HEK293 (cell line): ENCODE data around the gene PPFIA2.

Source experiments
- CTCF ChIA-PET: fragments of 350-600 bp; formaldehyde crosslinking; extraction: SDS; loops from one replicate; lab custom pipeline; 2021; ENCODE audit warnings: antibody characterized with exemption; lab: Yijun Ruan, JAX
- POLR2A ChIA-PET: fragments of 300-600 bp; formaldehyde crosslinking; extraction: SDS; loops from one replicate; lab custom pipeline; 2020; ENCODE audit warnings: antibody characterized with exemption, inconsistent platforms; lab: Yijun Ruan, JAX
- H3K27ac ChIP-seq: fragments of 200-500 bp; sonication (Bioruptor generic); 2 replicates; pipeline ENCODE4 v1.5.1; 2014; ENCODE audit warnings: low read depth, low read length, control low read depth, inconsistent platforms; ENCODE audit errors: extremely low read depth
- H3K36me3 ChIP-seq, 2 experiments: fragments of 200-500 bp in 1 of 2; sonication (Bioruptor generic) in 1 of 2; 1 replicate in 1 of 2; 2 replicates in 1 of 2; pipeline ENCODE4 v1.5.1; 2014 to 2017; ENCODE audit warnings: inconsistent platforms in 2 of 2, low read length in 2 of 2; ENCODE audit not compliant: control insufficient read depth in 2 of 2, insufficient read depth in 1 of 2
- H3K4me1 ChIP-seq: fragments of 200-500 bp; sonication (Bioruptor generic); 2 replicates; pipeline ENCODE4 v1.5.1; 2014; ENCODE audit warnings: mild to moderate bottlenecking, low read length, inconsistent platforms; ENCODE audit not compliant: control insufficient read depth, insufficient read depth
- H3K4me3 ChIP-seq: 2 replicates; pipeline ENCODE4 v1.5.1; 2011; ENCODE audit warnings: low read depth, mild to moderate bottlenecking, control low read depth, low read length, moderate library complexity
- H3K9me3 ChIP-seq: fragments of 200-500 bp; sonication (Bioruptor generic); 2 replicates; pipeline ENCODE4 v1.5.1; 2014; ENCODE audit warnings: low read depth, low read length, inconsistent platforms; ENCODE audit not compliant: control insufficient read depth, insufficient read depth
- BCL11A ChIP-seq: fragments of 450-650 bp; formaldehyde crosslinking; IDR thresholded peaks from 2 replicates; pipeline ENCODE4 v1.5.1; 2016; ENCODE audit warnings: low read depth, missing biosample characterization, missing genetic modification characterization
- BCL11B ChIP-seq: fragments of 450-650 bp; formaldehyde crosslinking; IDR thresholded peaks from 2 replicates; pipeline ENCODE4 v1.5.1; 2016; ENCODE audit warnings: low read depth, missing biosample characterization, missing genetic modification characterization
- MZF1 ChIP-seq: fragments of 450-650 bp; formaldehyde crosslinking; IDR thresholded peaks from 2 replicates; pipeline ENCODE4 v1.5.1; 2017; ENCODE audit warnings: missing biosample characterization, missing genetic modification characterization, borderline replicate concordance
- RBAK ChIP-seq: fragments of 450-650 bp; formaldehyde crosslinking; IDR thresholded peaks from 2 replicates; pipeline ENCODE4 v1.5.1; 2016; ENCODE audit warnings: missing biosample characterization, missing genetic modification characterization
- SCRT2 ChIP-seq: fragments of 450-650 bp; formaldehyde crosslinking; IDR thresholded peaks from 2 replicates; pipeline ENCODE4 v1.5.1; 2016; ENCODE audit warnings: missing biosample characterization, missing genetic modification characterization
- TCF7L2 ChIP-seq: IDR thresholded peaks from 2 replicates; pipeline ENCODE4 v1.6.1; 2011; ENCODE audit warnings: low read depth, mild to moderate bottlenecking, inconsistent platforms, low read length, moderate library complexity, borderline replicate concordance
- YY1 ChIP-seq: fragments of 450-650 bp; formaldehyde crosslinking; IDR thresholded peaks from 2 replicates; pipeline ENCODE4 v1.5.1; 2018; ENCODE audit warnings: missing biosample characterization, missing genetic modification characterization
- ZBTB20 ChIP-seq: fragments of 450-650 bp; formaldehyde crosslinking; IDR thresholded peaks from 2 replicates; pipeline ENCODE4 v1.5.1; 2016; ENCODE audit warnings: missing biosample characterization, missing genetic modification characterization
- ZBTB21 ChIP-seq: fragments of 450-650 bp; formaldehyde crosslinking; IDR thresholded peaks from 2 replicates; pipeline ENCODE4 v1.5.1; 2017; ENCODE audit warnings: missing biosample characterization, missing genetic modification characterization
- ZFP3 ChIP-seq: fragments of 450-650 bp; formaldehyde crosslinking; IDR thresholded peaks from 2 replicates; pipeline ENCODE4 v1.5.1; 2016; ENCODE audit warnings: low read depth, missing biosample characterization, missing genetic modification characterization
- ZFP41 ChIP-seq: fragments of 450-650 bp; formaldehyde crosslinking; IDR thresholded peaks from 2 replicates; pipeline ENCODE4 v1.5.1; 2016; ENCODE audit warnings: missing biosample characterization, missing genetic modification characterization, borderline replicate concordance
- ZFP69B ChIP-seq: fragments of 450-650 bp; formaldehyde crosslinking; IDR thresholded peaks from 2 replicates; pipeline ENCODE4 v1.5.1; 2016; ENCODE audit warnings: missing biosample characterization, missing genetic modification characterization
- ZNF112 ChIP-seq: fragments of 450-650 bp; formaldehyde crosslinking; IDR thresholded peaks from 2 replicates; pipeline ENCODE4 v1.5.0; 2017; ENCODE audit warnings: missing biosample characterization, missing genetic modification characterization
- ZNF138 ChIP-seq: fragments of 450-650 bp; formaldehyde crosslinking; IDR thresholded peaks from 2 replicates; pipeline ENCODE4 v1.5.1; 2016; ENCODE audit warnings: missing biosample characterization, missing genetic modification characterization, borderline replicate concordance
- ZNF174 ChIP-seq: fragments of 450-650 bp; formaldehyde crosslinking; IDR thresholded peaks from 2 replicates; pipeline ENCODE4 v1.5.0; 2017; ENCODE audit warnings: missing biosample characterization, mild to moderate bottlenecking, missing genetic modification characterization
- ZNF175 ChIP-seq: fragments of 450-650 bp; formaldehyde crosslinking; IDR thresholded peaks from 2 replicates; pipeline ENCODE4 v1.5.1; 2016; ENCODE audit warnings: missing biosample characterization, missing genetic modification characterization
- ZNF37A ChIP-seq: fragments of 450-650 bp; IDR thresholded peaks from 2 replicates; pipeline ENCODE4 v1.5.1; 2018; ENCODE audit warnings: missing biosample characterization, missing genetic modification characterization
- ZNF510 ChIP-seq: fragments of 450-650 bp; formaldehyde crosslinking; IDR thresholded peaks from 2 replicates; pipeline ENCODE4 v1.5.1; 2018; ENCODE audit warnings: mild to moderate bottlenecking, missing genetic modification characterization, missing biosample characterization; ENCODE audit not compliant: insufficient replicate concordance
- ZNF544 ChIP-seq: fragments of 450-650 bp; formaldehyde crosslinking; IDR thresholded peaks from 2 replicates; pipeline ENCODE4 v1.5.0; 2017; ENCODE audit warnings: missing biosample characterization, missing genetic modification characterization
- ZNF555 ChIP-seq: fragments of 450-650 bp; formaldehyde crosslinking; conservative IDR thresholded peaks from 2 replicates; pipeline ENCODE4 v1.5.1; 2017; ENCODE audit warnings: missing biosample characterization, mild to moderate bottlenecking, missing genetic modification characterization, inconsistent platforms
- ZNF561 ChIP-seq: fragments of 450-650 bp; IDR thresholded peaks from 2 replicates; pipeline ENCODE4 v1.5.1; 2018; ENCODE audit warnings: missing biosample characterization, missing genetic modification characterization, borderline replicate concordance
- ZNF701 ChIP-seq: fragments of 450-650 bp; formaldehyde crosslinking; IDR thresholded peaks from 2 replicates; pipeline ENCODE4 v1.5.1; 2016; ENCODE audit warnings: missing biosample characterization, missing genetic modification characterization
- ZNF791 ChIP-seq: fragments of 450-650 bp; formaldehyde crosslinking; IDR thresholded peaks from 2 replicates; pipeline ENCODE4 v1.5.1; 2016; ENCODE audit warnings: missing biosample characterization, missing genetic modification characterization
- ZSCAN16 ChIP-seq: fragments of 450-650 bp; formaldehyde crosslinking; IDR thresholded peaks from 2 replicates; pipeline ENCODE4 v1.5.1; 2016; ENCODE audit warnings: missing biosample characterization, missing genetic modification characterization
- TF ChIP-seq, protein P1 (sequence below): fragments of 450-650 bp; formaldehyde crosslinking; IDR thresholded peaks from 2 replicates; pipeline ENCODE4 v1.5.1; 2016; ENCODE audit warnings: missing biosample characterization, missing genetic modification characterization
- TF ChIP-seq, protein P2 (sequence below): fragments of 450-650 bp; formaldehyde crosslinking; IDR thresholded peaks from 2 replicates; pipeline ENCODE4 v1.5.1; 2016; ENCODE audit warnings: missing biosample characterization, missing genetic modification characterization, borderline replicate concordance
- TF ChIP-seq, protein P3 (sequence below): fragments of 450-650 bp; formaldehyde crosslinking; IDR thresholded peaks from 2 replicates; pipeline ENCODE4 v1.5.1; 2016; ENCODE audit warnings: missing biosample characterization, missing genetic modification characterization
- TF ChIP-seq, protein P4 (sequence below): fragments of 450-650 bp; formaldehyde crosslinking; IDR thresholded peaks from 2 replicates; pipeline ENCODE4 v1.5.1; 2016; ENCODE audit warnings: missing biosample characterization, missing genetic modification characterization
- TF ChIP-seq, protein P5 (sequence below): fragments of 450-650 bp; formaldehyde crosslinking; IDR thresholded peaks from 2 replicates; pipeline ENCODE4 v1.5.1; 2016; ENCODE audit warnings: missing biosample characterization, missing genetic modification characterization
- TF ChIP-seq, protein P6 (sequence below): fragments of 450-650 bp; formaldehyde crosslinking; IDR thresholded peaks from 2 replicates; pipeline ENCODE4 v1.5.1; 2016; ENCODE audit warnings: missing biosample characterization, missing genetic modification characterization

Gene PPFIA2

DNA sequence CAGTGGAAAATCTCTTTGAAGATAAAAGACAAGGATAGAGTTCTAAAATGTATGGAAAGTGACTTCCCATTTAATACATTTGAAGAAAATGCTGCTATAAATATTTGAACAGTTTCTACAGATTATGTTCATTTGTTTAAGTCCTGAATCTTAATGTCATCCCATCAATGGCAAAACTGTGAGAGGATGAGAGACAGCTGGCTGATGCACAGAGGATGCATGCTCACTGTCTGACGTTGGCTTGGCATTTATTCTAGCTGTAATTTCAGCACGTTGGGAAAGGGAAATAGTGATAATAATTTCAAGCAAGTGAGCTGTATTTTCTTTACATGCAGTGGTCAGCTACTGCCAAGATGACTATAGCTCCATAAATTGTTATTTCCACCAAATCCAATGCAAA is 40.5 kb downstream of the PPFIA2 start:
- CTCF ChIA-PET, result no interaction called here
- no peaks in the 10 kb centered on the region for H3K4me1 ChIP-seq
- no peaks in the 10 kb centered on the region for H3K36me3 ChIP-seq
- no peaks in the 10 kb centered on the region for H3K9me3 ChIP-seq
- POLR2A ChIA-PET, result no interaction called here
- H3K4me3 ChIP-seq, result no peak overlapping the region
- TF ChIP-seq ZNF791 (tag by site-specific recombination) (no peak), ZNF37A (tag by site-specific recombination) (no peak), SCRT2 (no peak), ZNF701 (tag by site-specific recombination) (no peak), YY1 (no peak), MZF1 (tag by site-specific recombination) (no peak), ZNF138 (tag by site-specific recombination) (no peak), ZNF175 (tag by site-specific recombination) (no peak), BCL11B (tag by site-specific recombination) (no peak), ZNF561 (tag by site-specific recombination) (no peak), ZBTB21 (tag by site-specific recombination) (no peak), ZNF544 (tag by site-specific recombination) (no peak), ZNF510 (no peak), ZFP41 (no peak), ZBTB20 (tag by site-specific recombination) (no peak), BCL11A (tag by site-specific recombination) (no peak), ZSCAN16 (tag by site-specific recombination) (no peak)
- TF ChIP-seq, protein P1, sequence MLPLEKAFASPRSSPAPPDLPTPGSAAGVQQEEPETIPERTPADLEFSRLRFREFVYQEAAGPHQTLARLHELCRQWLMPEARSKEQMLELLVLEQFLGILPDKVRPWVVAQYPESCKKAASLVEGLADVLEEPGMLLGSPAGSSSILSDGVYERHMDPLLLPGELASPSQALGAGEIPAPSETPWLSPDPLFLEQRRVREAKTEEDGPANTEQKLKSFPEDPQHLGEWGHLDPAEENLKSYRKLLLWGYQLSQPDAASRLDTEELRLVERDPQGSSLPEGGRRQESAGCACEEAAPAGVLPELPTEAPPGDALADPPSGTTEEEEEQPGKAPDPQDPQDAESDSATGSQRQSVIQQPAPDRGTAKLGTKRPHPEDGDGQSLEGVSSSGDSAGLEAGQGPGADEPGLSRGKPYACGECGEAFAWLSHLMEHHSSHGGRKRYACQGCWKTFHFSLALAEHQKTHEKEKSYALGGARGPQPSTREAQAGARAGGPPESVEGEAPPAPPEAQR, result no peak
- H3K27ac ChIP-seq, result no peak overlapping the region

DNA sequence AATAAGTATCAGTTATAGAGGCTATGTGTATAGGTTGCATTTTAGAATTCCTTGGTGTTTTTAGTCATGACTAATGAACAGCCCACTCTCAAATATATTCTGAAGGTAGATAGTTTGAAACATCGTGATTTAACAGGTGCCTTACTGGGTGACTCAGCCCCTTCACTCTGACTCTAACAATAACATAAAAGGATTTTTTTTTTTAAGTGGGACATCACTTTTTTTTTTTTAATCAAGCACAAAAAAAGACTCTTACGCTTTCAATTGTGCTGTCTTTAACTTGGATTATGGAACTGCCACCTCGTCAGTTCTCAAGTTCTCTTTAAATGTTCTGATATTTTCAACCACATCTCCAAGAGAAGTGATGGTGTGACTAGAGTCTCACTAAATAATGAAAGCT is 46.6 kb downstream of the PPFIA2 start:
- H3K4me3 ChIP-seq, result no peak overlapping the region
- TF ChIP-seq ZNF555 (tag by site-specific recombination), result no peak
- TF ChIP-seq, protein P2, sequence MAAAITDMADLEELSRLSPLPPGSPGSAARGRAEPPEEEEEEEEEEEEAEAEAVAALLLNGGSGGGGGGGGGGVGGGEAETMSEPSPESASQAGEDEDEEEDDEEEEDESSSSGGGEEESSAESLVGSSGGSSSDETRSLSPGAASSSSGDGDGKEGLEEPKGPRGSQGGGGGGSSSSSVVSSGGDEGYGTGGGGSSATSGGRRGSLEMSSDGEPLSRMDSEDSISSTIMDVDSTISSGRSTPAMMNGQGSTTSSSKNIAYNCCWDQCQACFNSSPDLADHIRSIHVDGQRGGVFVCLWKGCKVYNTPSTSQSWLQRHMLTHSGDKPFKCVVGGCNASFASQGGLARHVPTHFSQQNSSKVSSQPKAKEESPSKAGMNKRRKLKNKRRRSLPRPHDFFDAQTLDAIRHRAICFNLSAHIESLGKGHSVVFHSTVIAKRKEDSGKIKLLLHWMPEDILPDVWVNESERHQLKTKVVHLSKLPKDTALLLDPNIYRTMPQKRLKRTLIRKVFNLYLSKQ (tag by site-specific recombination), result no peak
- no peak for TF ChIP-seq ZNF112 (tag by site-specific recombination)
- no peak for TF ChIP-seq ZFP3 (tag by site-specific recombination)
- TF ChIP-seq, protein P3, sequence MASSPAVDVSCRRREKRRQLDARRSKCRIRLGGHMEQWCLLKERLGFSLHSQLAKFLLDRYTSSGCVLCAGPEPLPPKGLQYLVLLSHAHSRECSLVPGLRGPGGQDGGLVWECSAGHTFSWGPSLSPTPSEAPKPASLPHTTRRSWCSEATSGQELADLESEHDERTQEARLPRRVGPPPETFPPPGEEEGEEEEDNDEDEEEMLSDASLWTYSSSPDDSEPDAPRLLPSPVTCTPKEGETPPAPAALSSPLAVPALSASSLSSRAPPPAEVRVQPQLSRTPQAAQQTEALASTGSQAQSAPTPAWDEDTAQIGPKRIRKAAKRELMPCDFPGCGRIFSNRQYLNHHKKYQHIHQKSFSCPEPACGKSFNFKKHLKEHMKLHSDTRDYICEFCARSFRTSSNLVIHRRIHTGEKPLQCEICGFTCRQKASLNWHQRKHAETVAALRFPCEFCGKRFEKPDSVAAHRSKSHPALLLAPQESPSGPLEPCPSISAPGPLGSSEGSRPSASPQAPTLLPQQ, result no peak
- TF ChIP-seq RBAK, result no peak
- TF ChIP-seq, protein P4, sequence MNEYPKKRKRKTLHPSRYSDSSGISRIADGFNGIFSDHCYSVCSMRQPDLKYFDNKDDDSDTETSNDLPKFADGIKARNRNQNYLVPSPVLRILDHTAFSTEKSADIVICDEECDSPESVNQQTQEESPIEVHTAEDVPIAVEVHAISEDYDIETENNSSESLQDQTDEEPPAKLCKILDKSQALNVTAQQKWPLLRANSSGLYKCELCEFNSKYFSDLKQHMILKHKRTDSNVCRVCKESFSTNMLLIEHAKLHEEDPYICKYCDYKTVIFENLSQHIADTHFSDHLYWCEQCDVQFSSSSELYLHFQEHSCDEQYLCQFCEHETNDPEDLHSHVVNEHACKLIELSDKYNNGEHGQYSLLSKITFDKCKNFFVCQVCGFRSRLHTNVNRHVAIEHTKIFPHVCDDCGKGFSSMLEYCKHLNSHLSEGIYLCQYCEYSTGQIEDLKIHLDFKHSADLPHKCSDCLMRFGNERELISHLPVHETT, result no peak
- TF ChIP-seq, protein P5, sequence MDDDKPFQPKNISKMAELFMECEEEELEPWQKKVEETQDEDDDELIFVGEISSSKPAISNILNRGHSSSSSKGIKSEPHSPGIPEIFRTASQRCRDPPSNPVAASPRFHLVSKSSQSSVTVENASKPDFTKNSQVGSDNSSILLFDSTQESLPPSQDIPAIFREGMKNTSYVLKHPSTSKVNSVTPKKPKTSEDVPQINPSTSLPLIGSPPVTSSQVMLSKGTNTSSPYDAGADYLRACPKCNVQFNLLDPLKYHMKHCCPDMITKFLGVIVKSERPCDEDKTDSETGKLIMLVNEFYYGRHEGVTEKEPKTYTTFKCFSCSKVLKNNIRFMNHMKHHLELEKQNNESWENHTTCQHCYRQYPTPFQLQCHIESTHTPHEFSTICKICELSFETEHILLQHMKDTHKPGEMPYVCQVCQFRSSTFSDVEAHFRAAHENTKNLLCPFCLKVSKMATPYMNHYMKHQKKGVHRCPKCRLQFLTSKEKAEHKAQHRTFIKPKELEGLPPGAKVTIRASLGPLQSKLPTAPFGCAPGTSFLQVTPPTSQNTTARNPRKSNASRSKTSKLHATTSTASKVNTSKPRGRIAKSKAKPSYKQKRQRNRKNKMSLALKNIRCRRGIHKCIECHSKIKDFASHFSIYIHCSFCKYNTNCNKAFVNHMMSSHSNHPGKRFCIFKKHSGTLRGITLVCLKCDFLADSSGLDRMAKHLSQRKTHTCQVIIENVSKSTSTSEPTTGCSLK (tag by site-specific recombination), result no peak
- no peak for TF ChIP-seq TCF7L2
- TF ChIP-seq ZNF174 (tag by site-specific recombination), result no peak
- TF ChIP-seq ZFP69B, result no peak
- TF ChIP-seq, protein P6, sequence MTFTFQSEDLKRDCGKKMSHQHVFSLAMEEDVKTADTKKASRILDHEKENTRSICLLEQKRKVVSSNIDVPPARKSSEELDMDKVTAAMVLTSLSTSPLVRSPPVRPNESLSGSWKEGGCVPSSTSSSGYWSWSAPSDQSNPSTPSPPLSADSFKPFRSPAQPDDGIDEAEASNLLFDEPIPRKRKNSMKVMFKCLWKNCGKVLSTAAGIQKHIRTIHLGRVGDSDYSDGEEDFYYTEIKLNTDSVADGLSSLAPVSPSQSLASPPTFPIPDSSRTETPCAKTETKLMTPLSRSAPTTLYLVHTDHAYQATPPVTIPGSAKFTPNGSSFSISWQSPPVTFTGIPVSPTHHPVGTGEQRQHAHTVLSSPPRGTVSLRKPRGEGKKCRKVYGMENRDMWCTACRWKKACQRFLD (tag by site-specific recombination), result no peak

More for the DNA sequence above, 46.6 kb downstream of the PPFIA2 start:
- H3K4me1 ChIP-seq, result no peaks in the 10 kb centered on the region
- no peaks in the 10 kb centered on the region for H3K36me3 ChIP-seq
- CTCF ChIA-PET, result no interaction called here
- no peak overlapping the region for H3K27ac ChIP-seq
- no peaks in the 10 kb centered on the region for H3K9me3 ChIP-seq
- POLR2A ChIA-PET, result no interaction called here
